Fibroblast of mammary gland (primary cell): ENCODE data around the gene SCP2.
A peak's percentile ranks its signal among the peaks of the same experiment; 100 is the strongest.
"Not testable (repeated sequence)": the region's sequence is repeated elsewhere in the genome, so short reads cannot be mapped to it uniquely, and the experiment has no call there.

Source experiments
- DNase-seq: peaks from one replicate; pipeline ENCODE4 v3.0.0-alpha.2; 2010; ENCODE audit warnings: low read depth
- H3K4me3 ChIP-seq: 2 replicates; pipeline ENCODE4 v1.5.1; 2011; ENCODE audit warnings: low read depth, mild to moderate bottlenecking, low read length, moderate library complexity; ENCODE audit not compliant: control insufficient read depth
- TF ChIP-seq, protein P1 (sequence below): conservative IDR thresholded peaks from 2 replicates; pipeline ENCODE4 v1.5.1; 2011; ENCODE audit warnings: low read depth, low read length, inconsistent platforms; ENCODE audit not compliant: control insufficient read depth, insufficient read depth

The SCP2 gene

DNA sequence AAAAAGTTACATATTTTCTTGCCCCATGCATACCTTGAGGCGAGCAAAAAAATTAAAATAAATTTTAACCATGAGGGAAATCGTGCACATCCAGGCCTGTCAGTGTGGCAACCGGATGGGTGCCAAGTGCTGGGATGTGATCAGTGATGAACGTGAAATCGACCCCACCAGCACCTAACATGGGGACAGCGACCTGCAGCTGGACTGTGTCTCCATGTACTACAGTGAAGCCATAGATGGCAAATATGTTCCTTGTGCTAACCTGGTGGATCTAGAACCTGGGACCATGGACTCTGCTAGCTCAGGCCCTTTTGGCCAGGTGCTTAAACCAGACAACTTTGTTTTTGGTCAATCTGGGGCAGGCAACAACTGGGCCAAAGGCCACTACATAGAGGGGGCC lies 67.6 kb downstream of the SCP2 start:
- DNase-seq = no peak
- H3K4me3 ChIP-seq = no peak overlapping the region
- TF ChIP-seq, protein P1, sequence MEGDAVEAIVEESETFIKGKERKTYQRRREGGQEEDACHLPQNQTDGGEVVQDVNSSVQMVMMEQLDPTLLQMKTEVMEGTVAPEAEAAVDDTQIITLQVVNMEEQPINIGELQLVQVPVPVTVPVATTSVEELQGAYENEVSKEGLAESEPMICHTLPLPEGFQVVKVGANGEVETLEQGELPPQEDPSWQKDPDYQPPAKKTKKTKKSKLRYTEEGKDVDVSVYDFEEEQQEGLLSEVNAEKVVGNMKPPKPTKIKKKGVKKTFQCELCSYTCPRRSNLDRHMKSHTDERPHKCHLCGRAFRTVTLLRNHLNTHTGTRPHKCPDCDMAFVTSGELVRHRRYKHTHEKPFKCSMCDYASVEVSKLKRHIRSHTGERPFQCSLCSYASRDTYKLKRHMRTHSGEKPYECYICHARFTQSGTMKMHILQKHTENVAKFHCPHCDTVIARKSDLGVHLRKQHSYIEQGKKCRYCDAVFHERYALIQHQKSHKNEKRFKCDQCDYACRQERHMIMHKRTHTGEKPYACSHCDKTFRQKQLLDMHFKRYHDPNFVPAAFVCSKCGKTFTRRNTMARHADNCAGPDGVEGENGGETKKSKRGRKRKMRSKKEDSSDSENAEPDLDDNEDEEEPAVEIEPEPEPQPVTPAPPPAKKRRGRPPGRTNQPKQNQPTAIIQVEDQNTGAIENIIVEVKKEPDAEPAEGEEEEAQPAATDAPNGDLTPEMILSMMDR = no peak

DNA sequence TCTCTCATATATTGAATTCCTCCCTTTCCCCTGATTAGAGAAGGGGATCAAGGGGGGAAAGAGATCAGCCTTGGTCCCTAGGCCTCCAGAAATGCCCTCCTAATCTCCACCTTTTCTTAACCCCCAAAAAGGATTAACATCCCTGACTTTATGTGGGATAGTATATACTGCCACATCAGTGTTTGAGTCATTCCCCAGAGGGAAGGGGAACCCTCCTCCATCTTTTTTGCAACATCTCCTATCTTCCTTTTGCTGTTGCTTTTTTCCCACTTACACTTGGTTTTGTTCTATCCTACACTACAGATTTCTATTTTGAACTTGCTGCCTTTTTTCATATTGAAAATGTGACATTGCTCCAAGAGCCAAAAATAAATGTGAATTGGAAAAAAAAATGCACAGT lies 69.6 kb downstream of the SCP2 start:
- peak; percentile 34 for DNase-seq
- TF ChIP-seq, protein P1 = no peak
- no peak overlapping the region for H3K4me3 ChIP-seq

DNA sequence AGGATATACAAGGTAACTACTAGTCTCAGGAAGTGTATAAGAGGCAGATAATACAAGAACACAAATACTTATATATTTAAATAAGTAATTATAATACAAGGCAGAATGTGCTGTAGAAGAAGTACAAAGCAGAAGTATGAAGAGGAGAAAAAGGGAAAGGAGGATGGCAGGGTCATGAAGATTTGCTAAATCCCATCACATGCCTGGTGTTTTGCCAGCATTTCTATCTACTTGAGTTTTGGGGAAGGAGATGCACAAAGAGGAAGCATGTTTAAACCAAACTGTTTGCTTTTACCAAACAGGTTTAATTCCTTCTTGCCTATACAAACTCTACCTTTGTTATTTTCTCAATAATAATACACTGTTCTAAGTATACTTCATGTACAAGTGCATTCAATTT lies 74.1 kb downstream of the SCP2 start:
- TF ChIP-seq, protein P1 = no peak
- no peak overlapping the region for H3K4me3 ChIP-seq
- DNase-seq = no peak

DNA sequence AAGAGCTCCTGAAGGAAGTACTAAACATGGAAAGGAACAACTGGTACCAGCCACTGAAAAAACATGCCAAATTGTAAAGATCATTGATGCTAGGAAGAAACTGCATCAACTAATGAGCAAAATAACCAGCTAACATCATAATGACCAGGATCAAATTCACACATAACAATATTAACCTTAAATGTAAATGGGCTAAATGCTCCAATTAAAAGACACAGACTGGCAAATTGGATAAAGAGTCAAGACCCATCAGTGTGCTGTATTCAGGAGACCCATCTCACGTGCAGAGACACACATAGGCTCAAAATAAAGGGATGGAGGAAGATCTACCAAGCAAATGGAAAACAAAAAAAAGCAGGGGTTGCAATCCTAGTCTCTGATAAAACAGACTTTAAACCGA lies 79.5 kb downstream of the SCP2 start:
- DNase-seq, H3K4me3 ChIP-seq: not testable (repeated sequence)

DNA sequence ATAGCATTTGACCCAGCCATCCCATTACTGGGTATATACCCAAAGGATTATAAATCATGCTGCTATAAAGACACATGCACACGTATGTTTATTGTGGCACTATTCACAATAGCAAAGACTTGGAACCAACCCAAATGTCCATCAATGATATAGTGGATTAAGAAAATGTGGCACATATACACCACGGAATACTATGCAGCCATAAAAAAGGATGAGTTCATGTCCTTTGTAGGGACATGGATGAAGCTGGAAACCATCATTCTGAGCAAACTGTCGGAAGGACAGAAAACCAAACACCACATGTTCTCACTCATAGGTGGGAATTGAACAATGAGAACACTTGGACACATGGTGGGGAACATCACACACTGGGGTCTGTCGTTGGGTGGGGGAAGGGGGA lies 83.2 kb downstream of the SCP2 start:
- not testable (repeated sequence) for H3K4me3 ChIP-seq, DNase-seq

DNA sequence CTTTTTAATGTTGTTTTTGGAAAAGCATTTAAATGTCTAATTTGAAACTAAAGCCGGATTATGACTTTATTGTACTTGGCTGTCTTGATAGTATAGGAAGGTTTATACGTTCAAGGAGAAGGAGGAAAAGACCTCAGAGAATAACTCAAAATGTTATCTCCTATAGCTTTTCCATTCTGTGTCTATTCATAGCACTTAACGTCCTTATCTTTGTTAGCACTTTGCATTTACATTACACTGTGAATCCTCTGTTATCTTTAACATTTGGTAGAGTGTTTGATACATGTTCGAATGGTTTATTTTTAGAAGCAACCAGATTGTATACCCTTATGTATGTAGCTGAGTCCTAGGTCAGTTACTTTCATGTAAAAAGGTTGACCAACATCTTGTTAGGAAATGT lies 84.1 kb downstream of the SCP2 start:
- DNase-seq = no peak
- H3K4me3 ChIP-seq = no peak overlapping the region
- TF ChIP-seq, protein P1 = no peak

DNA sequence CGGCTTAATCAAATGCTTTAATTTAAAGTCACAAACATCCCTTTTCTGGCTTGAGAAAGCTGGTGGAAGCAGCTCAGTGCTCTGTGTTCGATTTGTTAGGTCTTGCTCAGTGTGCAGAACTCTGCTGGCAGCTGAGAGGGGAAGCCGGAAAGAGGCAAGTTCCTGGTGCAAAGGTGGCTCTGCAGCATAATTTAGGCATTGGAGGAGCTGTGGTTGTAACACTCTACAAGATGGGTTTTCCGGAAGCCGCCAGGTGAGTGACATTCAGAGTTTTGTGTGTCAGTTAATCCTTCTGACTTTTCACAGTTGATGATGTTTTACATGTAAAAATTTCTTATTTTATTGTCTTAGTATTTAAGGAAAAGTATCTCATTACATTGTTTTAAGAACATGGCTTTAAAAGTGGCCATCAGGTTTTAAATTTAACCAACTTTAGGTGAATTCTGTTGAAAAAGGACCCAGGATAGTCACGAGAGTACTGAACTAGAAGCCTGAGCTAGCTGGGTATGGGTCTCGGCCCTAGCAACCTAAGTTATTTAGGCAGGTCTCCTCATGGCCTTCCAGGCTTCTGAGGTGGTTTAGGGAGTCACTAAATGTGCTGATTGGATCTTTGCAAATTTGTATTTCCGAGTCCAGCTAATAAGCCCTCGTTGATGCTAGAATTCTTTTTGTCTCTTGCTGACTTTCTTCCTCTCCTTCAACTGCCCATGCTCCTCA lies 87.9 kb downstream of the SCP2 start:
- TF ChIP-seq, protein P1 = no peak
- H3K4me3 ChIP-seq = peak overlapping the region; percentile 71
- peak; percentile 90 for DNase-seq

DNA sequence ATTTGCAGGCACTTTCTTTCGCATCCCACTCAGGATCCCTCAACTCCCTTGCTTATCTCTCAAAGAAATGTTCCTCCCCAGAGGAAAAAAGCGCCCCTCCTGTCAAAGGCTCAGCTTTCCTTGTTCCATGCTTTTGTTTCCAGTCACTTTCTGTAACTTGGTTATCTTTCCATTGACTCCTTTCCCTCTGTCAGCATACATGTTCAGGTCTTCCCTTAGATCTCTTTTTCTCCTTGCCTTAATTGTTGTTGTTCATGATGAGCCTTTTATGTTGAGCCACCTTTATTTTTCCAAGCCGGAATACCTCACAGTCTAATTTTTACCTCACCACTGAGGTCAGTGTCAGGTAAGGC lies 88.4 kb downstream of the SCP2 start:
- DNase-seq = no peak
- TF ChIP-seq, protein P1 = no peak
- peak overlapping the region; percentile 71 for H3K4me3 ChIP-seq
